ENCODE data around the gene SGK1. TPM values are rescaled to one million over a fixed set of nuclear protein-coding genes. Genes with fewer than 3 reads are reported as not detected.
"Not testable (repeated sequence)": the region's sequence is repeated elsewhere in the genome, so short reads cannot be mapped to it uniquely, and the experiment has no call there.

Gene SGK1
- total RNA-seq, 1 donor from 2014 or later: 37.5 TPM

GRCh38 chr6:134331256-134331655, 13.3 kb upstream of the SGK1 start:
- intact Hi-C loops (cut with micrococcal nuclease): no loop called here
- no peak for ATAC-seq
- DNase-seq: no peak

GRCh38 chr6:134330555-134330954, 12.6 kb upstream of the SGK1 start:
- ATAC-seq: no peak
- intact Hi-C loops (cut with micrococcal nuclease): no loop called here
- no peak for DNase-seq

DNA sequence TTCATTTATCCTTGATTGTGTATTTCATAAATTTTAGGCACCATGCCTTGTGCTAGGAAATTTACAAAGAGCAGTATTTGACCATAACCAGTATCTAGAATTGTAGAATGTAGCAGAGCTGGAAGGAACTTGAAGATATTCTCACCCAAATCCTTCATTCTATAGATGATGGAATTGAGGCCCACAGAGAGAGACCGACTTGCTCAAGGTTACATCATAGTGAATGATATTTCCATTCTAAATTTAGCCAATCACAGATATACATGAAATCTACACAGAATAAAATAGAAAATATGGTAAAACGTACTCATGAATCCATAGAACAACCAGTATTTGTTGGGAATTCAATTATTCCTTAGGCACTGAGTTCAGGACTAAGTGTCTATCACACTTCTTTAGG, 10.9 kb upstream of the SGK1 start:
- ATAC-seq (no peak), DNase-seq (no peak)
- intact Hi-C loops (cut with micrococcal nuclease): no loop called here

- ATAC-seq (no peak), DNase-seq (no peak)
- intact Hi-C loops (cut with micrococcal nuclease): no loop called here
Observed at GRCh38 chr6:134328138-134328537, 10.2 kb upstream of the SGK1 start.

DNA sequence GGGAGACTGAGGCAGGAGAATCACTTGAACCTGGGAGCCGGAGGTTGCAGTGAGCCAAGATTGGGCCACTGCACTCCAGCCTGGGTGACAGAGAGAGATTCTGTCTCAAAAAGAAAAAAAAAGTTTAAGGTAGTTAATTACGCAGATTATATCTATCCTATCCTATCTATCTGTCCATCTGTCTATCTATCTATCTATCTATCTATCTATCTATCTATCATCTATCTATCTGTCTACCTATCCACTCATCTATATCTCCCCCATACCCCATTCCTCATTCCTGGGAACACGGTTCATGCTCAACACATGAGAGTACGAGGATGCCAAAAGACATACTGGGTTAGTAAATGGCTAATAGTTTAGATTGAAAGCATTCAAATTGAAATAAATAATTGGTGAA, 8.3 kb upstream of the SGK1 start:
- DNase-seq; intact Hi-C loops (cut with micrococcal nuclease); ATAC-seq: not testable (repeated sequence)

DNA sequence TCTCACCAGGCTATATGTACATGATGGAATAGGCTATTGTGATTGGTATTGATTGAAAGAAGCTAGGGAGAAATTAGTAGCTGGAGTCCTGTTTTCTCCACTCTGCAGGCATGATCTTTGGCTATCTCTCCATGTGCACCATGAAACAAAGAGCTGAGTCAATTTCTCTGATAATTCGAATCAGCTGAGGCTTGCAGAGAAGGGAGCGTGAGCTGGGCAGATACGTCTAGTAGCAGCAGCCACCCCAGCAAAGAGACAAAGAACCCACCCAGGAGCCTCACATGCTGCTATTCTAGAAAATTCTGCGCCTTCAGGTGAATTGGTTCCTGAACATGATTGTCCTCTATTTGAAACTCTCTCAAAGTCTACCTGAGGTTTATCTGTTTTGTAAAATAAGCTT, 6.9 kb upstream of the SGK1 start:
- DNase-seq (no peak), ATAC-seq (no peak)
- intact Hi-C loops (cut with micrococcal nuclease): no loop called here

DNA sequence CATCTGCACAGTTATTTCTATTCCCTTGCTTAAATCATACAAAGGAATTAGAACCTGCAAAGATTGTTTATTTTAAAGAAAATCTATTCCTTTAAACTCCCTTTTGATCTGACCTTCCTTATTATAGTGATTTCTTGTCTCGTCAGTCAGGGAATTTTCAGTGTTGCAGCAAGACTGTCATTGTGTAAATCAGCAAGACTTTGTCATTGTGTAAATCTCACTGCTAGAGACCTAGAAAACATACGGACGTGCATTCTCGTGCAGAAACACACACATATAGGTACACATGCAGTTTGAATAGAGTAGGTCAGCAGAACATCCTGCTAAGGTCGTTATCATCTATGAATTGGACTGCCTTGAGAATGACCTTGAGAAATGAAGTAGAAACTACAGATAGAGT, 6.2 kb upstream of the SGK1 start:
- DNase-seq (no peak), ATAC-seq (no peak)
- intact Hi-C loops (cut with micrococcal nuclease): no loop called here

DNA sequence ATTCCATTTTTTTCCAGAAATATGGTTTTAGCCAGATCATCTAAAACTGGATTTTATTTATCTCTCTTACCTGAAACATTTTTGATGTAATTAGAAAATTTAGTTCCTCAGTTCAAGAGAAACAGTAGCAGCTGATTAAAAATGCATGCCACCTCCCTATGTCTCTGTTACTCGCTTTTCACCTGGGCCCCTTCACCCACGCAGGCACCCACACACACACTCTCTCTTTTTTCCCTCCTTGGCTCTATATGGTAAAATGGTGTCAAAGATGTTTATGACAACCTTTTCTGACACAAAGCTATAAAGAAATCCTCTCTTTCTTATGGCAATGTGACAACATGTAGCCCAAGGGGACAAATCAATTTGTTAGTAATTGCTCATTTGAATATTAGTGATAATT, 5.8 kb upstream of the SGK1 start:
- ATAC-seq (no peak), DNase-seq (no peak)
- intact Hi-C loops (cut with micrococcal nuclease): no loop called here

GRCh38 chr6:134323294-134323693, 5.4 kb upstream of the SGK1 start:
- intact Hi-C loops (cut with micrococcal nuclease): no loop called here
- no peak for ATAC-seq

DNA sequence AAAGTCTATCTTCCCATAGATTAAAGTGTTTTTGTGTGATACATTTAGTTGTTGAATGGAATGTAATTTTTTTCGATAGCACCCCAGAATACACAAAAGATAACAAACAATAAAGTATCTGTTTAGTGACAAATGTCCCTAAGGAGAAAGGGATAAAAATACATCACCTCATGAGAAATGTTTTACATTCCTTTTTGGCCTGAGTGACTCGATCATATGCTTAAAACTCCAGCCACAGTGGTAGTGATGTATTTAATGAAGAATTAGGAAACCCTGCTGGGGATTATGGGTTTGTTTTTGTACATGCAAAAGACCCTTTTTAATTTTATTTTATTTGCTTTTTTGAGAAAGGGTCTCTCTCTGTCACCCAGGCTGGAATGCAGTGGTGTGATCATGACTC, 4.3 kb upstream of the SGK1 start:
- intact Hi-C loops (cut with micrococcal nuclease): no loop called here
- ATAC-seq (no peak), DNase-seq (no peak)

More at GRCh38 chr6:134323294-134323693, 5.4 kb upstream of the SGK1 start:
- no peak for DNase-seq

DNA sequence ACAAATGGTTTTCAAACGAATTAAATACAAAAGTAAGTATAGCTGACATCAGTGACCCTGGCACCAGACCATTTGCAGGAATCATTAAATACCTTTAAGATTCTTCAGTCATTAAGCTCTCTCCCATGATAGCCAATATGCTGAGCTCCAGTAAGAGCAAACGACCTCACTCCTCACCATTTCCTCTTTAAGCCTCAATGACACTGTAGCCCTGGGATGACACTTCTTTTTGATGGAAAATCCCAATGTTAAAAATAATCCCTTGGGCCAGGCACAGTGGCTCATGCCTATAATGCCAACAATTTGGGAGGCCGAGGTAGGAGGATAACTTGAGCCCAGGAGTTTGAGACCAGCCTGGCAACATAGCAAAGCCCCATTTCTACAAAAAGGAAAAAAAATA, 3.3 kb upstream of the SGK1 start:
- intact Hi-C loops (cut with micrococcal nuclease): no loop called here
- DNase-seq: no peak
- no peak for ATAC-seq

GRCh38 chr6:134319686-134320085, 1.8 kb upstream of the SGK1 start:
- ATAC-seq; DNase-seq; intact Hi-C loops (cut with micrococcal nuclease): not testable (repeated sequence)

- ATAC-seq (no peak), DNase-seq (no peak)
- intact Hi-C loops (cut with micrococcal nuclease): no loop called here
Observed at GRCh38 chr6:134318974-134319281, 1.0 kb upstream of the SGK1 start.

- DNase-seq (no peak), ATAC-seq (no peak)
- intact Hi-C loops (cut with micrococcal nuclease): no loop called here
Observed at GRCh38 chr6:134318236-134318973, 493 bp upstream of the SGK1 start.

DNA sequence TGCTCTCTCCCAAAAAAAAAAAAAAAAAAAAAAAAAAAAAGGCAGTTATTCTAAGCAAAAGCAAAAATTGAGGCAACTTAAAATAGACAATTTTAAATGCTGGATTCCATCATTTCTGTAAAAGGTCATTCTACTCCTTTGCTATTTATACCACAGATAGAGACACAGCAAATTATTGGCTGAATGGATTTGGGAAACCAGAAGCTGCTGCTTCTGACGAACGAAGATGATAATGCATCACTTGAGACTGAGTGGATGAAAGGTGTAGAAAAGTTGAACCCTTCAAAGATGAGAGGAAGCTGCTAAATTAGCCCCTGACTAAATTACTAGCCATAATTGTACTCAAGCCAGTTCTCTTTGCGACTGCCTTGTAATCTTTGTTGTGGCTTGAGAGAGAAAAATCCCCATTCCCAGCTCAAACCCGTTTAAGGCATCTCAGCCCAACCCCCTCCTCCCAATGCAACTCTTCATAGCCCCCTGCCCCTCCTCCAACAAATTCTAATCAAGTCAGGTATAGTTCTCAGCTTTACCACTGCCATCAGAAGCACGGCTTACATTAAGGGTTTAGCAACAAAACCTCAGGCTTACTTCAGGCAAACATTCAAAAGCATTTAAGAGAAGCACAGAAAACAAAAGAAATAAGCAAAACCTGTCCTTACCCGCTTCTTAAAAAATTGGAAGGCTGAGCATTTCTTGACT, 1.0 kb downstream of the SGK1 start:
- no peak for DNase-seq
- no peak for ATAC-seq
- intact Hi-C loops (cut with micrococcal nuclease): no loop called here

DNA sequence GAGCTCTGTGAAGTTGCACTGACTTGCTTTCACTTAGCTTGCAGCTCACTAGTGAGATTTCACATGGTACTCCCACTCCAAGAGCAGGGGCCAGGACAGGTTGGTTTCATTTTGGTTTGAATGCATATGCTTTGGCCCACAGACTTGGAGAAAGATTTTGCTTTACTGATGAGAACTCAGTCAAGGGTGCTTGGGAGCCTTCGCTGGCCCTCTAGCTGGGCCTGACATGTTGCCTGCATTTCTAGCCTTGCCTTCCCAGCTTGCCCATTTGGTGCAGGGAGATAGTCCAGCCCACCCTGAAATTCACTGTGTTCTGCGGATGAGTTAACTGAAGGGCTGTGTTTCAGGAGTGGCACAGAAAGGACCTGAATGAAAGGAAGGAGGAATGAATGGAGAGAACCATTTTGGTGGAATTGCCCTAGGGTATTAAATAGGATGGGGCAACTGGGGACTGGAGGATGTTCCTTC, 1.9 kb downstream of the SGK1 start:
- ATAC-seq: no peak
- no peak for DNase-seq
- intact Hi-C loops (cut with micrococcal nuclease): no loop called here

DNA sequence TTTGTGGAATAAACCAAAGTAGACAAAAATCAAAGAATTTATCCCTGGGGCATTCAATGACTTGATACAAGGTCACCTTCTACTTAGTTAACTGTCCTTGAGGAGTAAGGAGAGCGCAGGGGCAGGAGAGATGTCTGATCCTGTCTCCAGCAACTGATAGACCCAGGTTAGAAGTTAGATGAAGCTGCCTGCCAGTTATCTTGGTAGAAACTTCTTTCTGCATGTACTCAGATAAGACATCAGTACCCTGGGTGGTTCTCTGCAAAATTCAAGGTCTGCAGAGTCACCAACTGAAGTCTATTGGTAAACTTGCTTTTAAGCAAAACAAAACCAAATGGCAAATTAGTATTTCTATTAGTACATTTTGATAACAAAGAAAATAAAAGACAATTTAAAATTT, 2.7 kb downstream of the SGK1 start:
- DNase-seq (no peak), ATAC-seq (no peak)
- intact Hi-C loops (cut with micrococcal nuclease): no loop called here

DNA sequence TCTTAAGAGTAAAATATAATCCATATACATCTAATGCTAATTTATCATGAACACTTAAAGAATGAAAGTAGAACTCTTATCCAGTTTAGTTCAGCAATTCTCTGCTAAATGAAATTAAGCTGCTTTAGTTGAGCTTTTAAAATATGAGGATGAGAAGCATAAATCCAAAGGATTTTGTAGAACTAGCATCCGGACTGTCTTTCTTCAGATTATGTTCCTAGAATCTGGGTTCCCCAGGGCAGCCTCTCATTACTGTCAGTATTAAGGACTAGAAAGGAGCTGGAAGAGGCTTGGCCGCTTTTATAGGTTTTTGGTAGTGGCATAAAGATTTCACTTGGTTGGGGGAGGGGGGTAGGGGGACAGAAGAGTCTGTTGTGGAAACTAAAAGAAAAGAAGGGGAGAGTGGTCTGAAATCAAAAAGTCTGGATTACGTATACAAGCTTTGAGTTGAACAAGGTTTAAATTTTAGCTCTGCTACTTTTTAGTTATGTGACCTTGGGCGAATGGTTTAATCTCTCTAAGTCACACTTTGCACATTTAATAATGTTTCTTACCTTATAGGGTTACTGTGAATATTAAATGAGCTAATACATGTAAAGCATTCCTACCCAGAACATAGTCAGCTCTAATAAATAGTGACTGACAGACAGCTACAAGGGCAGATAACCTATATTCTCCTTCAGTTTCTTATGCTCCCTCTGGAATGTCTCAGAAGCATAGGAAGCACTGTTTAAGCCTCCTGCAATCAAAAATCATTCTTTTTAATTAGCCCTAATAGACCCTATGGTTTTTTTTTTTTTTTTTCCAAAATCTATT, 3.7 kb downstream of the SGK1 start:
- no peak for DNase-seq
- intact Hi-C loops (cut with micrococcal nuclease): no loop called here
- no peak for ATAC-seq

DNA sequence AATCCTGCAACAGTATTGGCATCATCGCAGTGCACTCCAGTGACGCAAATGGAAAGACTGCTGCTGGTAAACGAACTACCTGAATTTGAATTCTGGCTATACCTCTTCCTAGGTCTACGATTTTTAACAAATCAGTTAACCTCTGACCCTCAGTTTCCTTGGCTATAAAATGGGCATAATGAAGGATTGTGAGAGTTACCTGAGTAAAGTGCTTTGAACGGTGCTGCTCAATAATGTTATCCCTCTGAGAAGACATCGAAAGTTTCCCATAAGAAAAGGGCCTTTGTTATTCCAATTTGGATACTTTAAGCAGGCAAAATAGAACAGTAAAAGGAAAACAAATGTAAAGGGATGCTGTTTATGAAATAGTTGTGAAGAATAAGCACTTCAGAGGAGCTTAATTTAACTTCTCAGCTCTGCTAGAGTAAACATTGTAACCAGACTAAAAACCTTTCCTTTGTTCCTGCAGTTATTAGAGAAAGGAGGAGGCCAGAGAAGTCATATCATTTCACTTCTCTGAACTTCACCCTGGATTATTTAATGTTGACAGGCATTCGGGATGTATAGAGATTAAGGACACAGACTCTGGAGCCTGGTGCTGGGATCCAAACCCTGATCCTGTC, 5.8 kb downstream of the SGK1 start:
- intact Hi-C loops (cut with micrococcal nuclease): no loop called here
- DNase-seq (no peak), ATAC-seq (no peak)

GRCh38 chr6:134310817-134311216, 7.1 kb downstream of the SGK1 start:
- no peak for DNase-seq
- intact Hi-C loops (cut with micrococcal nuclease): no loop called here
- ATAC-seq: no peak

All from left ventricle myocardium superior (tissue), 1 donor.